KOPT-K1 (cell line): Measurements from ENCODE around the gene OGDHL.
"Not testable (repeated sequence)": the region's sequence is repeated elsewhere in the genome, so short reads cannot be mapped to it uniquely, and the experiment has no call there.

ENCODE experiments used
- H3K27ac ChIP-seq: fragments of 200-600 bp; sonication (generic); 2 replicates; pipeline ENCODE4 v1.5.1; 2016; ENCODE audit warnings: antibody characterized with exemption, mild to moderate bottlenecking, low read depth, low read length; ENCODE audit not compliant: poor library complexity, severe bottlenecking
- H3K36me3 ChIP-seq: fragments of 200-600 bp; sonication (generic); 2 replicates; pipeline ENCODE4 v1.5.1; 2017; ENCODE audit warnings: antibody characterized with exemption, mild to moderate bottlenecking, low read length, moderate library complexity; ENCODE audit not compliant: insufficient read depth
- H3K9me3 ChIP-seq: fragments of 200-600 bp; sonication (generic); 2 replicates; pipeline ENCODE4 v1.5.1; 2017; ENCODE audit warnings: antibody characterized with exemption, low read length, mild to moderate bottlenecking; ENCODE audit not compliant: insufficient read depth, poor library complexity, severe bottlenecking

OGDHL gene

DNA sequence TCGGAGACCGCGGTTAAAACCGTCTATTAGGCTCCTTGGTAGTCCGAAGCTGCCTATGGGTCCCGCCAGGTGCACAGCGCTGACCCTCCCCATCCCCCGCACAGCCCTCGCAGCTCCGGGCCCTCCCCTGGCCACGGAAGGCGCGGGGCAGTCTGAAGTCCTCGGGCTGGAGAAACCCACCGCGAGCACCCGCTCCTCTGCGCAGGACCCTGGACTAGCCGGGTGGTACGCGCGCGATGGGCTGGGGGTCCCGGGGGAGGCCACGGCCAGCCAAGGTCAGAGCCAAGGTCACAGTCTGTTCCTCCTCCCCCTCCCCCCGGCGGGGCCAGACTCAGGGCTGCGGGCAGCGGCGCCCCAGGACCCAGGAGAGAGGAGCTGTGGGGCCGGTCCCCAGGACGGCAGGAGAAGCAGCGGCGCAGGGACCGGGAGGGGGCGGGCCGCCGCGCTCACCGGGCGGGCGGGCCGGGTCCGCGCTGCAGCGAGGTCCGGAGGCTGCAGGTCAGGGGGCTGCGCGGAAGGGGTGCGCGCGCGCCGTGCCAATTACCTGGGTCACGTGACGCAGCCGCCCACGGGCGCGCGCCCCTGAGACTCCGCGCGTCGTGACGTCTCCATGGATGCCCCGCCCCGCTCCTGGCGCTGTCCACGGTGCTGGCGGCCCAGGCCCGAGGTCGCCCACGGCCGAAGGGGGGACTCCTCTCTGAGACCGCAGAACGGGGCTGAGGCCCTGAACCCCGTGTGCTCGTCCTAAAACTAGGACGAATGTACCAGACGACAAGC is at the start of gene OGDHL:
TSS of gene OGDHL (minus strand) at position 535 of the 777 bp plus-strand sequence. CDS start 3,731 bp downstream, outside the sequence.
- H3K36me3 ChIP-seq, result no peaks in the 10 kb centered on the region
- H3K27ac ChIP-seq, result peak within 1 kb of the TSS; percentile 41
- H3K9me3 ChIP-seq, result peaks cover 5% of the 10 kb centered on the region

DNA sequence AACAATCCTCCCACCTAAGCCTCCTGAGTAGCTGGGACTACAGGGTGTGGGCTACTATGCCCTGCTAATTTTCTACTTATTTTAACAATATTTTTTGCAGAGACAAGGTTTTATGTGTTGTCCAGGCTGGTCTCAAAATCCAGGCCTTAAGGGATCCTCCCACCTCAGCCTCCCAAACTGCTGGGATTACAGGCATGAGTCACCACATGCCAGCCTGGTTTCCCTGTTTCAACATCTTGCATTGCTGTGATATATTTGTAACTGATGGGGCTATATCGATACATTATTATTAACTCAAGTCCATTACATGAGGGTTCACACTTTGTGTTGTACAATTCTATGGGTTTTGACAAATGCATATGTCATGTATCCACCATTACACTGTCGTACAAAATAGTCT is 41.9 kb upstream of the OGDHL start:
- peaks cover 14% of the 10 kb centered on the region for H3K9me3 ChIP-seq
- no peak overlapping the region for H3K27ac ChIP-seq
- H3K36me3 ChIP-seq, result no peaks in the 10 kb centered on the region

DNA sequence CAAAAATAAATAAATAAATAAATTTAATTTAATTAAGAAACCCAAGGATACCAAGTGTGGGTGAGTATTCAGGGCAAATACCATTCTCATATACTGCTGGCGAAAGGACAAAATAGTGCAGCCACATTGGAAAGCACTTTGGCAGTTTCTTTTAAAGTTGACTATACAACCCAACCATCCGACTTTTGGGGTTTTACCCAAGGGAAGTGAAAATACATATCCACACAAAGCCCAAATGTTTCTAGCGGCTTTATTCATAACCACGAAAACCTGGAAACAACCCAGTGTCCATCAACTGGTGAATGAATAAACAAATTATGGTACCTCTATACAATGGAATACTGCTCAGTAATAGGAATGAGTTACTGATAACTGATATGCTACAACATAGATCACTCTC is 36.2 kb upstream of the OGDHL start:
- Histone ChIP-seq H3K36me3 (no peaks in the 10 kb centered on the region), H3K9me3 (no peaks in the 10 kb centered on the region), H3K27ac (no peak overlapping the region)

DNA sequence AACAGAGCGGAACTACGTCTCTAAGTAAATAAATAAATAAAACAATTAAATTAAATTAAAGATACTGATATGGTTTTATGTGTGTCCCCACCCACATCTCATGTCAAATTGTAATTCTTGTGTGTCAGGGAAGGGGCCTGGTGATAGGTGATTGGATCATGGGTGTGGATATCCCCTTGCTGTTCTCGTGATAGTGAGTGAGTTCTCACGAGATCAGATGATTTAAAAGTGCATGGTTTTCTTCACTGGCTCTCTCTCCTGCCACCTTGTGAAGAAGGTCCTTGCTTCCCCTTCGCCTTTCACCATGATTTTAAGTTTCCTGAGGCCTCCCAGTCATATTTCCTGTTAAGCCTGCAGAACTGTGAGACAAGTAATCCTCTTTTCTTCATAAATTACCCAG is 29.0 kb upstream of the OGDHL start:
- H3K9me3 ChIP-seq, result no peaks in the 10 kb centered on the region
- no peaks in the 10 kb centered on the region for H3K36me3 ChIP-seq
- H3K27ac ChIP-seq, result no peak overlapping the region

- no peaks in the 10 kb centered on the region for H3K36me3 ChIP-seq
- H3K27ac ChIP-seq, result no peak overlapping the region
- H3K9me3 ChIP-seq, result no peaks in the 10 kb centered on the region
Measured at GRCh38 chr10:49784681-49785080, 22.6 kb upstream of the OGDHL start.

- no peak overlapping the region for H3K27ac ChIP-seq
- no peaks in the 10 kb centered on the region for H3K9me3 ChIP-seq
- H3K36me3 ChIP-seq, result no peaks in the 10 kb centered on the region
Measured at GRCh38 chr10:49783645-49784044, 21.5 kb upstream of the OGDHL start.

DNA sequence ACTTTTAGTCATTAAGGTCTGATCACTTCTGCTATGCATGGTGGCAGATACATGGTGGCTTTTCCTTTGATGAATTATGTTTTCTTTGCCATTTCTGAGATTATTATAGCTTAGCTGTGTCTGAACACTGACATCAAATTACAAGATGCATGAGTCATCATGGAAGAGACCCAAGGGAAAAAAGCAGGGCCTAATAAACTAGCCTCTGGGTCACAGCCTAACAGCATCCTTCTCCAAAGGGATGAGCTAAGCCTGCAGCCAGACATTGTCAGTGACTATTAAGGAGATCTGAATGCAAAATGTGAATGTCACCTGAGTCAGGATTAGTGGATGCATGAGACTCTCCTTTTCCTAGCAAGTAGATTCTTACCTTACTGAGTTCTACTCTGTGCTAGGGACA is 19.1 kb upstream of the OGDHL start:
- H3K36me3 ChIP-seq, result no peaks in the 10 kb centered on the region
- H3K27ac ChIP-seq, result no peak overlapping the region
- no peaks in the 10 kb centered on the region for H3K9me3 ChIP-seq

DNA sequence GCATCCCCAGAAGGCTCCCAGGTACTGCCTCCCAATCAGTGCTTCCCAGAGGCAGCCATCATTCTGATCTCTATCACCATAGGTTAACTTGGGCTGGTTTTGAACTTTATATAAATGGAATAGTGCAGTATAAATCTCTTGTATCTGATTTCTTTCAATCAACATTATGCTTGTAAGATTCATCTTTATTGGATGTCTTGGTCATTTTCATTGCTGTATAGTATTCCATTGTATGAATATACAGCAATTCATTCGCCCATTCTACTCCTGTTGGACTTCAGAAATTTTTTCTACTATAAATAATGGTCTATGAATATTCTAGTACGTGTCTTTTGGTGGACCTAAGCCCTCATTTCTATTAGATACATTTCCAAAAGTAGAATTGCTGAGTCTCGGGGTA is 16.1 kb upstream of the OGDHL start:
- Histone ChIP-seq H3K9me3 (no peaks in the 10 kb centered on the region), H3K27ac (no peak overlapping the region), H3K36me3 (no peaks in the 10 kb centered on the region)

DNA sequence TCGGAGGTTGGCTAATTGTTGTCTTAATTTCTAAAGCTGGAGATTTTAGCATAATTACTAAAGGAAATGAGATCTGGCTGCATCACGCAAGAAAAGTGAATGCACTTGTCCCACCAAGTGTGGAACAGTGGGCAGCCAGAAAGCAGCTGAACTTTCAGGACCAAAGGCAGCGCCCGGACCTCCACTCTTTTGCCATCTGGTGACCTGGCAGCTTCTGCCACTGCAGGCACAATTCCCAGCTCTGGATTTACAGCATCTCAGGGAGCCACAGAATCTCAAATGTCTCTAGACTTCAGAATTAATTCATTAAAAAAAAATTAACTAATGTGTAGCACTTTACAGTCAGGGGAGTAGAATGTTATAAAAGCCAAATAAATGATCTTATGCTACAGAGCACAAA is 14.7 kb upstream of the OGDHL start:
- Histone ChIP-seq H3K27ac (no peak overlapping the region), H3K9me3 (no peaks in the 10 kb centered on the region), H3K36me3 (no peaks in the 10 kb centered on the region)

DNA sequence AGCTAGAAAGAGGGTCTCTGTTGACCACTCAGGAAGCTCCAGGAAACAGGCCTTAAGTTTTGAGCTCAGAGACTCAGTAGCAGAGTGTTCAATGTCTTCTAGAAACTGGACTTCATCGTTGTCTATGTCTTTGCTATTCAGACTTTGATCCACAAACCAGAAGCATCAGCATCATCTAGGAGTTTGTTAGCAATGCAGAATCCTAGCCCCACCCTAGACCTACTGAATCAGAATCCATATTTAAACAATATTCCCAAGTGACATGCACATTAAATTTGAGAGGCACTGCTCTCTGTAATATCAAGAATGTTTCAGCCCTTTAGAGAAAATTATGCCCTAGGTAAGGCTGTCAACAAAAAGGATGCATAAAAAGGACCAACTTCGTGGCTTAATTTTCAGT is 12.9 kb upstream of the OGDHL start:
- H3K9me3 ChIP-seq, result no peaks in the 10 kb centered on the region
- H3K36me3 ChIP-seq, result no peaks in the 10 kb centered on the region
- no peak overlapping the region for H3K27ac ChIP-seq

DNA sequence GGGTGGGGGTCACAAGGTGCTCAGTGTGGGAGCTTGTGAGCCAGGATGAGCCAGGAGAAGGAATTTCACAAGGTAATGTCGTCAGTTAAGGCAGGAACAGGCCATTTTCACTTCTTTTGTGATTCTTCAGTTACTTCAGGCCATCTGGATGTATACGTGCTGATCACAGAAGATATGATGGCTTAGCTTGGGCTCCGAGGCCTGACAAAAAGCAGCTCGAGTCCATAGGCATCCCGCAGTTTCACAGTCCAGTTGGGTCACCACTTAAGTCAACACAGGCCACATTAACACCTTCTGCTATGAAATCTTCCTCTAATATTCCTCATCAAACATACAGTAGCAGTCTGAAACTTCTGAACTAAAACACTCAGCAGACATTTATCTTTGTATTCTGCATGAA is 10.8 kb upstream of the OGDHL start:
- not testable (repeated sequence) for H3K9me3 ChIP-seq, H3K36me3 ChIP-seq
- peak overlapping the region; percentile 83 for H3K27ac ChIP-seq

DNA sequence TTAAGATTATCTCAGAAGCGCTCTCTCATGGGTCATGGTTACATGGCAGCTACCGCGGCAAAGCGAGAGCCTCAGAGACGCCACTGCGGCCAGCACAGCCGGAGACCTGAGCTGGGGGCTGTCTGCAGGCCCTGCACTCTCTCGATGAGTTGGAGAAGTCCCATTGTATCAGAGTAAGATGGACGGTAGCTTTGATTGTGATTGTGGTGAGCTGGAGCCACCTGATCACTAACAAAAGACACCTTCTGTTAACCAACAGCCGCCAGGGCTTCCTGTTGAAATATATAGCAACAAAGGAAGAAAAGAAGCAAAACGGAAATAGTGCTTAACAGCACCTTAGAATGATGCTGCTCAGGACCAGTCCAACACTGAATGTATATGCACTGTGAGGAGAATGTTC is 8.9 kb upstream of the OGDHL start:
- H3K36me3 ChIP-seq, H3K9me3 ChIP-seq: not testable (repeated sequence)
- H3K27ac ChIP-seq, result peak overlapping the region; percentile 83

GRCh38 chr10:49769692-49770091 is 7.6 kb upstream of the OGDHL start:
- no peaks in the 10 kb centered on the region for H3K36me3 ChIP-seq
- H3K27ac ChIP-seq, result peak overlapping the region; percentile 83
- peaks cover 5% of the 10 kb centered on the region for H3K9me3 ChIP-seq

DNA sequence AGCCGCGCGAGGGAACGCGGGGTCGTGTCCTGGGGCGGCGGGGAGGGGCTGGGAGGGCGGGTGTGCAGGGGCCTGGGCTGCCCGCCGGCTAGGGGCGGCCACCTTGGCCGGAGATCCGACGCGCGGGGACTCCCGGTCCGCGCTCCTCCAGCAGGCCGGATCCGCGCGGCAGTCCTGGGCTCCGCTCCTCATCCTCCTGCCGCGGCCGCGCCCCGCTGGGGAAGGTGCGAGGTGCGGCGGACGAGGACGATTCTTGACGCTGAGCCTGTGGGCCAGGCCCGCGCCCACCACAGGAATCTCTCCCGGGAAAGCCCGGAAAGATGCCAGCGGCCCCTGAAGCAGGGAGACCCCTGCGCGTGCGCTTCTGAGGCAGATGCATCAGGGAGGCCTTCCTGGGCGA is 6.6 kb upstream of the OGDHL start:
- Histone ChIP-seq H3K36me3 (no peaks in the 10 kb centered on the region), H3K9me3 (peaks cover 5% of the 10 kb centered on the region), H3K27ac (no peak overlapping the region)

- Histone ChIP-seq H3K9me3 (peaks cover 5% of the 10 kb centered on the region), H3K36me3 (no peaks in the 10 kb centered on the region), H3K27ac (no peak overlapping the region)
Measured at GRCh38 chr10:49768329-49768728, 6.2 kb upstream of the OGDHL start.

DNA sequence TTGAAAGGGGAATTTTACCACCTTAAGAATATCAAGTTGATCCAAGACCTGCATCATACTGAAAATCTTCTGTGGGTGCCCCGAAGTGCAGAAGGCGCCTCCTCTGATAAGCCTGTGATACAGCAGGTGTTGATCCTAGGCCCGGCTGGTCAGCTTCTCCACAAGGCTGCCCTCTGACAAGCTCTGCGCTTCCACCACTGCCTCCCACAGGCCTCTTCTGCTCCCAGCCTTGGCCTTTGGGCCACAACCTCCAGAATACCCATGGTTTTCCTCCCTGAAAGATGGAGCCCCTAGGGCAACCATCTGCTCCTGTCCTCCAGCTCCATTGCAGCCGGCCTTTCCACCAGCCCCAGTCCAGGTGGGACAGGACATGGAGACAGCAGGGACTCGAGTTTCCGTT is 5.6 kb upstream of the OGDHL start:
- H3K27ac ChIP-seq, result no peak overlapping the region
- H3K36me3 ChIP-seq, result no peaks in the 10 kb centered on the region
- peaks cover 5% of the 10 kb centered on the region for H3K9me3 ChIP-seq
